Endothelial cell of umbilical vein (primary cell): ENCODE results near the gene IGFBP1.

Experiments used
- EZH2 ChIP-seq: IDR thresholded peaks from 2 replicates; pipeline ENCODE4 v1.6.1; 2012; ENCODE audit warnings: borderline replicate concordance, low read depth, mild to moderate bottlenecking, moderate library complexity, low read length, inconsistent platforms; ENCODE audit not compliant: severe bottlenecking
- JUN ChIP-seq: IDR thresholded peaks from 2 replicates; pipeline ENCODE4 v1.6.1; 2011; ENCODE audit warnings: borderline replicate concordance, low read depth; ENCODE audit not compliant: insufficient read length, insufficient read depth
- MYC ChIP-seq: IDR thresholded peaks from one replicate; pipeline ENCODE4 v1.6.1; 2011; ENCODE audit warnings: mild to moderate bottlenecking, low read depth, low read length
- POLR2A ChIP-seq: IDR thresholded peaks from 2 replicates; pipeline ENCODE4 v1.6.1; 2012; ENCODE audit warnings: low read depth, mild to moderate bottlenecking, control low read depth, low read length
- POLR2AphosphoS5 ChIP-seq: IDR thresholded peaks from 2 replicates; pipeline ENCODE4 v1.6.1; 2012; ENCODE audit warnings: low read depth, mild to moderate bottlenecking, control low read depth, low read length, moderate library complexity; ENCODE audit not compliant: insufficient read depth
- TF ChIP-seq, protein P1 (sequence below), 2 donors: IDR thresholded peaks; 1 replicate in 1 of 2; 2 replicates in 1 of 2; pipeline ENCODE4 v1.5.1; 2011; ENCODE audit warnings: low read length in 2 of 2, mild to moderate bottlenecking in 2 of 2, moderate library complexity in 2 of 2, control low read depth in 1 of 2, inconsistent platforms in 1 of 2, low read depth in 1 of 2; ENCODE audit not compliant: insufficient read depth in 1 of 2; ENCODE audit errors: extremely low read depth in 1 of 2

- TF ChIP-seq POLR2A (no peak), EZH2 (no peak), MYC (no peak), POLR2AphosphoS5 (no peak), JUN (no peak)
- TF ChIP-seq, protein P1, sequence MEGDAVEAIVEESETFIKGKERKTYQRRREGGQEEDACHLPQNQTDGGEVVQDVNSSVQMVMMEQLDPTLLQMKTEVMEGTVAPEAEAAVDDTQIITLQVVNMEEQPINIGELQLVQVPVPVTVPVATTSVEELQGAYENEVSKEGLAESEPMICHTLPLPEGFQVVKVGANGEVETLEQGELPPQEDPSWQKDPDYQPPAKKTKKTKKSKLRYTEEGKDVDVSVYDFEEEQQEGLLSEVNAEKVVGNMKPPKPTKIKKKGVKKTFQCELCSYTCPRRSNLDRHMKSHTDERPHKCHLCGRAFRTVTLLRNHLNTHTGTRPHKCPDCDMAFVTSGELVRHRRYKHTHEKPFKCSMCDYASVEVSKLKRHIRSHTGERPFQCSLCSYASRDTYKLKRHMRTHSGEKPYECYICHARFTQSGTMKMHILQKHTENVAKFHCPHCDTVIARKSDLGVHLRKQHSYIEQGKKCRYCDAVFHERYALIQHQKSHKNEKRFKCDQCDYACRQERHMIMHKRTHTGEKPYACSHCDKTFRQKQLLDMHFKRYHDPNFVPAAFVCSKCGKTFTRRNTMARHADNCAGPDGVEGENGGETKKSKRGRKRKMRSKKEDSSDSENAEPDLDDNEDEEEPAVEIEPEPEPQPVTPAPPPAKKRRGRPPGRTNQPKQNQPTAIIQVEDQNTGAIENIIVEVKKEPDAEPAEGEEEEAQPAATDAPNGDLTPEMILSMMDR (IDR thresholded peaks at IDR 0.05; ENCODE audit: extremely low read depth in 1 of 2, insufficient read depth in 1 of 2, low read depth in 1 of 2, low read length in 2 of 2): no peak
Observed at GRCh38 chr7:45911311-45911710, 23.0 kb downstream of the IGFBP1 start.
